GM12874 (cell line): Measurements from ENCODE around the gene CARS2.
A peak's percentile ranks its signal among the peaks of the same experiment; 100 is the strongest.

ENCODE experiments used
- CTCF ChIP-seq: IDR thresholded peaks from 2 replicates; pipeline ENCODE4 v1.5.1; 2011; ENCODE audit warnings: low read depth, mild to moderate bottlenecking, control low read depth, low read length, moderate library complexity; ENCODE audit not compliant: insufficient read depth

Gene CARS2

DNA sequence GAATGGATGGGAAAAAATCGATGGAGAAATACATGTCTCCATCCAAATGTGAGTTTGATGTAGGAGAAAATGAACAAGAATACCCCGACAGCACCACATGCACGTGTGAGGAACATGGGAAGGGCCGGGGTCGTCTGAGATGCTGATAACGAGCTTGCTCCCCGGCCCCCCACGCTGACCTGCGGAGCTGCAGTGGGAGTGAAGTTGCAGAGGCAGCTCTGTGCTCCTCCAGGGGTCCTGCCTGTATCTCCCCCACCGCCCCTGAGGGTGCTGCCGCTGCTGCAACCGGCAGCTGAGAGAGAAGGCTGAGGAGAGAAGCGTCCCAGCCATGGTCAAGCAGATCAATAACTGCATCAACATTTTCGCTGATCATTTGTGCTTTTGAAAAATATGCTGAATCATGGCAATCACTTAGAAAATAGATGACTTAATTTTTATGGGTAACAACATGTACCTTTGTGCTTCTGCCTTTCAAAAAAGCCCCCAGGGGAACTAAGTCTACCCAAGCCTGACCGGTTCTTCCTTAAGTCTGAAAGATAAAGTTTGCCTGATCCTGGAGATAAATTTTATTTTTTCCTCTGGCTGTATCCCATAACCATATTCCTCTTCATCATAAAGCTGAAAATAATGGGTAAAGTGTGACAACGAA, 108.8 kb downstream of the CARS2 start:
- TF ChIP-seq CTCF: no peak

DNA sequence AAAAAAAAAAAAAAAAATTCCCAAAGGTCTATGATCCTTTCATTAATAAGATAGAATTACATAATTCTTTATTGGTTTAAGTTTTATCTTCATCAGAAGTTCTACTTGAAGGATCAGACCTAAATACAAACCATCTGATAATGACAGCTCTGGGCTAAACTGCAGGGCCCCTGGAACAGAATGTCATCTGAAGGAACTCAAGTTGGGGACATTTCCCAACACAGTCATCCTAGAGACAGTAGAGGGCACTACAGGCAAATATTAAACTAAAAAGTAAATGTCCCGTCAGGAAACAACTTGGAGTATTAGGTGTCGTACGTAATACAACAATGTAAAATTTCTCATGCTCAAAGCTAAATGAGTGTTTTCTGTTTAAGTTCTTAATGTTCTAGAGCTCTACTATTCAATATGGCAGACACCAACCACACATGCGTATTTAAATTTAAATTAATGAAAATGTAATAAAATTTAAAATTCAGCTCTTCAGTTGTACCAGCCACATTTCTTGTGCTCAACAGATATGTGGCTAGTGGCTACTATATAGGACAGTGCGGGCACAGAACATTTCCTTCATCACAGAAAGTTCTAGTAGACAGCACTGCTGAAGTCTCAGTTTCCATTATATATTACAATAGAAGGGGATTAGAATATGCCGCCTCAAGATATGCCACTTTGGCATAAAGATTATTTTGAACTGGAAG, 112.3 kb downstream of the CARS2 start:
- peak; percentile 38; the same call in 1 of the 2 replicates for TF ChIP-seq CTCF

GRCh38 chr13:110592665-110593064, 113.3 kb downstream of the CARS2 start:
- TF ChIP-seq CTCF: no peak
